Thymus (tissue), 11 donors: Measurements from ENCODE around the gene ADAMTS16. TPM values are rescaled to one million over a fixed set of nuclear protein-coding genes. Genes with fewer than 3 reads are reported as not detected.

Experiments used
- DNase-seq, 9 donors: peaks; one replicate each; pipeline ENCODE4 v3.0.0-alpha.2; 2013; ENCODE audit warnings: low spot score in 9 of 9, low read depth in 6 of 9, missing footprints in 1 of 9
- H3K27ac ChIP-seq, 2 donors: one replicate each; pipeline ENCODE4 v1.5.1; 2013; ENCODE audit warnings: control low read depth in 1 of 2, low read depth in 1 of 2, low read length in 1 of 2, mild to moderate bottlenecking in 1 of 2, moderate library complexity in 1 of 2
- H3K27me3 ChIP-seq, 2 donors: one replicate each; pipeline ENCODE4 v1.5.1; 2013; ENCODE audit warnings: low read length in 1 of 2; ENCODE audit not compliant: control insufficient read depth in 2 of 2, insufficient read depth in 1 of 2
- H3K36me3 ChIP-seq, 2 donors: one replicate each; pipeline ENCODE4 v1.5.1; 2013; ENCODE audit warnings: low read length in 1 of 2, mild to moderate bottlenecking in 1 of 2, moderate library complexity in 1 of 2; ENCODE audit not compliant: control insufficient read depth in 2 of 2, insufficient read depth in 2 of 2
- H3K4me1 ChIP-seq, 2 donors: one replicate each; pipeline ENCODE4 v1.5.1; 2013; ENCODE audit warnings: low read length in 2 of 2; ENCODE audit not compliant: control insufficient read depth in 2 of 2, insufficient read depth in 2 of 2
- H3K4me3 ChIP-seq, 2 donors: one replicate each; pipeline ENCODE4 v1.5.1; 2013; ENCODE audit warnings: low read length in 2 of 2, control low read depth in 1 of 2, mild to moderate bottlenecking in 1 of 2
- H3K9me3 ChIP-seq, 2 donors: one replicate each; pipeline ENCODE4 v1.5.1; 2013; ENCODE audit warnings: low read length in 1 of 2, mild to moderate bottlenecking in 1 of 2; ENCODE audit not compliant: control insufficient read depth in 2 of 2, insufficient read depth in 1 of 2
- WGBS: extraction: QIAGEN DNeasy Blood & Tissue Kit; methylation state at CpG from one replicate; pipeline ENCODE4 v1.1.7; 2013; 5-methylcytosine and 5-hydroxymethylcytosine counted together
- polyA plus RNA-seq: library from polyadenylated mRNA; stranded (reverse); fragments of 200-250 nt; gene quantifications from one replicate; pipeline ENCODE4 v1.2.3, GENCODE V29; 2013
- total RNA-seq: library from RNA; stranded (reverse); fragments of 120-200 nt; gene quantifications from one replicate; pipeline ENCODE4 v1.2.4, GENCODE V29; 2013
- donor health status: healthy.

The ADAMTS16 gene
- total and polyA plus RNA-seq, 2 donors = 0.05 to 0.14 TPM

DNA sequence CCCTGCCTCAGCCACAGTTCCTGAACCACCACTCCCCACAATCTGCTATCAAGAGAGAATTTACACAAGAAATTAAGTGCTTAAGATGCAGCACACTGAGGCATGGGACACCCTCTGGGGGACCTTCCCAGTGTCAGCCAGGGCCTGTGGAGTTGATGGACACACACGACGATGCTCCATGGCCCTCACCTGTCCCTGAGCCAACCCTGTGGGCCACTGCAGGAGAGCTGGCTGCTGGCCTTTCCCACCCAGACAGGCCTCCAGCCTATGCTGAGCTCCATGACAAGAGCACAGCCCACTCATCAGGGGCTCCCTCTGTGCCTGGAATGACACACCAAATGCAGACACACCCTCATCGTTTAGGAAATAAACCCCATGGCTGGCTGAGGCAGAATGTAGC, 124.6 kb downstream of the ADAMTS16 start:
- Histone ChIP-seq H3K27me3 (no peaks in the 10 kb centered on the region), H3K27ac (no peak overlapping the region), H3K36me3 (no peaks in the 10 kb centered on the region), H3K4me3 (no peak overlapping the region), H3K9me3 (peaks cover 0 to 5% of the 10 kb centered on the region in 2 donors), H3K4me1 (no peaks in the 10 kb centered on the region)
- no peak for DNase-seq
- 75% methylated on average over 3 of the region's 3 CpGs for WGBS

DNA sequence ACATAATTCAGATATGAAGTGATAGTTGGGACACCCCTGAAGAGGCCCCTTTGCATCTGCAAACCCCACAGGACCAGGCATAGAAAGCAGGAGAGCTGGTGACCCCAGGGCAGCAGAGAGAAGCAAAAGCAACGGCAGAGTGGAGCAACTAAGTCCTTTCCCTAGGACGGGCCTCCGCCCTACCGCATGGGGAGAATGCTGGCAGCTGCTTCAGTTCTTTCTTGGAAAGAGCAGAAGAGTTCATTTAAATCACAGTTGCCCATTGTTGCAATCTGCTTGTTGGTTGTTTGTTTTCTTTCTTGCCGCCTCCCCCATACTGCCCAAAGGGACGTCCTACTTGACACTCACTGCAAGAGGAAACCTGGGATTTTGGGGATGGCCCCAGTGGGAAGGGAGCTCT, 126.2 kb downstream of the ADAMTS16 start:
- DNase-seq = no peak
- Histone ChIP-seq H3K27me3 (no peaks in the 10 kb centered on the region), H3K4me1 (no peaks in the 10 kb centered on the region), H3K36me3 (no peaks in the 10 kb centered on the region), H3K4me3 (no peak overlapping the region), H3K27ac (no peak overlapping the region), H3K9me3 (peaks cover 0 to 5% of the 10 kb centered on the region in 2 donors)
- 79% methylated on average over 6 of the region's 6 CpGs for WGBS

DNA sequence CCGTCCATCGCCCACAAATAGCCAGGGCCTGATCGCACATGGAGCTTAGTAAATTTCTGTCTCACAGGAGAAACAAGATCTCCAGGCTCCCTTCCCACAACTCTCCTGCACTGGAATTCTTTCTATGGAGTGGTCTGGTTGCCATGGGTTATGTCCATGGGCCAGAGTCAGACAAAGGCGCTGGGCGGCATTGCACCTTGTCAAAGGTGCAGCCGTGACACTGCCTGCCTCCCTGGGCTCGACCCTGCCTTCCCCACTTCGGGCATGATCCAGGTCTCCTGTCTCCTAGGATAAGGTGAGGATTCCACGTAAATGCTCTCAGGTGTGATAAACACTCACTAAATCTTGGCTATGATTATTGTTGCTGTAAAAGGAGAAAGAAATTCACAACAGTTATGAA, 130.0 kb downstream of the ADAMTS16 start:
- 93% methylated on average over 9 of the region's 9 CpGs for WGBS
- Histone ChIP-seq H3K4me1 (no peaks in the 10 kb centered on the region), H3K36me3 (no peaks in the 10 kb centered on the region), H3K9me3 (peaks cover 0 to 5% of the 10 kb centered on the region in 2 donors), H3K27ac (no peak overlapping the region), H3K27me3 (no peaks in the 10 kb centered on the region), H3K4me3 (no peak overlapping the region)
- no peak for DNase-seq

DNA sequence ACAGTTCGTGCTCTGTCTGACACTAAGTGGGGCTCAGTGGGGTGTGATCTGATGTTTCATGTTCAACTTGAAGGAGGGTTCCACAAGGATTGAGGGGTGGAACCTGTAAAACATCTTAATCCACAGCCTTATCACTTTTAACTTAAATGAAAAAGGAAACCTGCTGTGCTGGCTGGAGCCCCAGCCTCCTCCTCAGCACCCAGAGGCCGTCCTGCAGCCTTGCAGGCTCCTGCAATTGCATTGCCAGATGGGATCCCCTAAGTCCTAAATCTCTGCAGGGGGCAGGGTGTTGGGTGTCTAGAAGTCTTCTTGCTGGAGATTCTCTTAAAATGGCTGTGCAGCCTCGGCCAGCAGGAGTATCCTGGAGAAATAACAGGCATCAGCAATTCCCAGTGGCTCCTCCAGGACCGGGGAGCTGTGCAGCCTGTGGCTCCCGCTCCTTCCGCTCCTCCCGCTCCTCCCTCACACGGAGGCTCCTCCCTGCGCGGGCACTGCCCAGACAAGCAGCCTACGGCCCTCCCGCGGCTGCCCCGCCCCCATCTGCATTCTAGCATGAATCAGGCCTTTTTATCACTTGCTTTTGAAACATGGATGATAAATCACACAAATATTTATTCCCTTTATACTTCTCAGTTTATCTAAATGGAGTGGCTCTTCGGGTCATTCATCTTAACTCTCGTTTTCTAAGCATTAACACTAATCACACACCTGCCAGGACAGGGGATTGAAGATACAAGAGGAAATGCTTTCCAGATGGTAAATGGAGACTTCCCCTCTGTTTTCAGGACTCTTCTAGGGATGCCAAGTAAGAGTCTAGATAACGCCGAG, 131.0 kb downstream of the ADAMTS16 start:
- no peaks in the 10 kb centered on the region for H3K4me1 ChIP-seq
- H3K36me3 ChIP-seq = no peaks in the 10 kb centered on the region
- no peaks in the 10 kb centered on the region for H3K27me3 ChIP-seq
- 72% methylated on average over 18 of the region's 18 CpGs for WGBS
- no peak overlapping the region for H3K27ac ChIP-seq
- H3K4me3 ChIP-seq = no peak overlapping the region
- no peak for DNase-seq
- H3K9me3 ChIP-seq = peaks cover 0 to 5% of the 10 kb centered on the region in 2 donors

DNA sequence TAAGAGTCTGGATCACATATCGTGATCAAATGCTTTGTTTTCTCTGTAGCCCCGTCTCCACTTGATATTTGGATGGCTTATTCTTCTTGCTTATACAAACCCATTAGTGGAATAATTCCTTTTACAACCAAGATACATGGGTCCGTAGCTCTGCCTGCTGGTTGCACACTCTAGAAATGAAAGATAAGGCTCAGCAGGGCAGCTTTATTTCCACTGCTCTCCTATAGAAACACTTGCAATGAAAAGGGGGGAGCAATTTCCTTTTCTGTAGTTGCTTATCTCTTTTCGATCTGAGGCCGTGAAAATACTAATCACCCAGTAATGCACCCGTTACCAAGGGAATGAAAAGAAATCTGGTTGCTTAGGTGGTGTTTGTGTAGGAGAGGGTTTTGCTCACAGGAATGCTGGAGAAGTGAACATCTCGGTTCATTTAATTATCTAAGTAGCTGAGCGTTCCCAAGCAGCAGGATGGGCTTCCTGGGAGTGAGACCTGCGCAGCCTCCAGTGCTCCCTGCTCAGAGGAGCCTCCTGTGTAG, 131.7 kb downstream of the ADAMTS16 start:
- no peaks in the 10 kb centered on the region for H3K4me1 ChIP-seq
- no peaks in the 10 kb centered on the region for H3K27me3 ChIP-seq
- no peak for DNase-seq
- 67% methylated on average over 9 of the region's 9 CpGs for WGBS
- H3K27ac ChIP-seq = no peak overlapping the region
- H3K4me3 ChIP-seq = no peak overlapping the region
- H3K36me3 ChIP-seq = no peaks in the 10 kb centered on the region
- peaks cover 0 to 5% of the 10 kb centered on the region in 2 donors for H3K9me3 ChIP-seq

DNA sequence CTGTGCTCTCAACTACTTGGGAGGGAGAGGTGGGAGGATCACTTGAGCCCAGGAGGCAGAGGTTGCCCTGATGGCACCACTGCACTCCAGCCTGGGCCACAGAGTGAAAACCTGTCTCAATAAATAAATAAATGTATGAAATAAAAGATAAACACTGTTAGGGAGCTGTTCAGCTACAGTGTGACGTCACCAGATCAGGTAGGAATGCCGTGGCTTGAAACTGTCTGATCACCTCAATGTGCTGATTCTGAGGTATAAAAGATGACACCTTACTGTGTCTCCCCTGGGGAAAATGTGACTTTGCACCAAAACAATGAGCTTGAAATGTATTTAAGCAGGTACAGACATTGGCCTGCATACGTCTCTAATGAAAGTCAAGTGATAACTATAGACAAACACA, 133.3 kb downstream of the ADAMTS16 start:
- no peak for DNase-seq

DNA sequence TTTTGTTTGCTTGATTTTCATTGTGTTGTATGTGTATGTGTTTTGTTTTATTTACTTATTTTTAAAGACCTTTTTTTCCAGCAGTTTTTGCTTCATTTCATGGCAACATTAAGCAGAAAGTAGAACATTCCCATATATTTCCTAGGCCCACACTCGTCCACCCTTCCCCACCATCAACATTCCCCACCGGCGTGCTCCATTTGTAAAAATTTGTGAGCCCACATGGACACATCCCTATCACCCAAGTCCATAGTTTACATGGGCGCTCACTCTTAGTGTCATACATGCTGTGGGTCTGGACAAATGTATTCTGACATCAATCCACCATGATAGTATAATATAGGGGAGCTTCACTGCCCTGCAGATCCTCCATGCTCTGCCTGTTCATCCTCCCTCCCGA, 133.8 kb downstream of the ADAMTS16 start:
- H3K36me3 ChIP-seq = no peaks in the 10 kb centered on the region
- H3K27me3 ChIP-seq = no peaks in the 10 kb centered on the region
- H3K4me3 ChIP-seq = no peak overlapping the region
- no peak overlapping the region for H3K27ac ChIP-seq
- 79% methylated on average over 5 of the region's 5 CpGs for WGBS
- DNase-seq = no peak
- H3K9me3 ChIP-seq = peaks cover 0 to 3% of the 10 kb centered on the region in 2 donors
- no peaks in the 10 kb centered on the region for H3K4me1 ChIP-seq

More for the DNA sequence above, 133.3 kb downstream of the ADAMTS16 start:
- H3K4me3 ChIP-seq = no peak overlapping the region
- no peaks in the 10 kb centered on the region for H3K27me3 ChIP-seq
- no peaks in the 10 kb centered on the region for H3K4me1 ChIP-seq
- H3K9me3 ChIP-seq = peaks cover 0 to 5% of the 10 kb centered on the region in 2 donors
- no peaks in the 10 kb centered on the region for H3K36me3 ChIP-seq
- WGBS = 93% methylated on average over 3 of the region's 3 CpGs
- no peak overlapping the region for H3K27ac ChIP-seq

DNA sequence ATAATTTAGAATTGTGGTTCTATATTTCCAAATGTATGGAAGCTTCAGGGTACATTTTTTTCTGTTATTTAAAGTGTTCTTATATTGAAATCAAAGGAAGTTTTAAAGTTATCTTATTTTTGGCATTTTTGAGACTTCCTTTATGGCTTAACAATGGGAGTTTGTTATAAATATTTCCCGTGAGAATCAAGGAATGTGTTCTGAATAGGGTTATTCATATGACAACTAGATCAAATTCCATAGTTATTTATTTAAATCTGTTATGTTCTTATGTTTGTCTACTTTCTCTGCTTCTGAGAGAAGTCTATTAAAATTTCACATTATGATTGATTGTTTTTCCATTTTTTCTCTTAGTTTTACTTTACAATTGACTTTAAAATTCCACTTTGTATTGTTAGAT, 135.1 kb downstream of the ADAMTS16 start:
- H3K9me3 ChIP-seq = no peaks in the 10 kb centered on the region
- no peak for DNase-seq
- H3K27me3 ChIP-seq = no peaks in the 10 kb centered on the region
- 87% methylated on average over 1 of the region's 1 CpG for WGBS
- no peak overlapping the region for H3K27ac ChIP-seq
- H3K4me3 ChIP-seq = no peak overlapping the region
- H3K36me3 ChIP-seq = no peaks in the 10 kb centered on the region
- H3K4me1 ChIP-seq = no peaks in the 10 kb centered on the region

DNA sequence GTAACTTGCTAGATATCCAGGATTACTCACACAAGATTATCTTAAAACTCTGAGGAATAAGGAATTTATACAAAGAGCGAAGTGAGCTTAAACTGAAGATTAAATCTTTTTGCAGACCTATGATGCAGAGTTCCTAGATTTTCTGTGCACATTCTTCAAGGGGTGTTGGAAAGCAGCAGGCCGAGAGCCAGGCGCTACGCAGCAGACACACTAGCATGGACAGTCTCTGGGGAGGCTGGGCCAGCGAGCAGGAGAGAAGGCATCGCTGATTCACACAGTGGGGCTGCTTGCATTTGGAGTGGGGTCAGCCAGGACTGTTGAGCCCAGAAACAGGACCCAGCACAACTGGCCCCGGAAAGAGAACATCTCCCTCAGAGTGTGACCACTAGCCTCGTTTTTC, 136.3 kb downstream of the ADAMTS16 start:
- Histone ChIP-seq H3K9me3 (no peaks in the 10 kb centered on the region), H3K36me3 (no peaks in the 10 kb centered on the region), H3K4me1 (no peaks in the 10 kb centered on the region), H3K4me3 (no peak overlapping the region), H3K27ac (no peak overlapping the region), H3K27me3 (no peaks in the 10 kb centered on the region)
- DNase-seq = no peak
- 92% methylated on average over 8 of the region's 8 CpGs for WGBS
